Measurements from ENCODE around the gene USH1C.

DNA sequence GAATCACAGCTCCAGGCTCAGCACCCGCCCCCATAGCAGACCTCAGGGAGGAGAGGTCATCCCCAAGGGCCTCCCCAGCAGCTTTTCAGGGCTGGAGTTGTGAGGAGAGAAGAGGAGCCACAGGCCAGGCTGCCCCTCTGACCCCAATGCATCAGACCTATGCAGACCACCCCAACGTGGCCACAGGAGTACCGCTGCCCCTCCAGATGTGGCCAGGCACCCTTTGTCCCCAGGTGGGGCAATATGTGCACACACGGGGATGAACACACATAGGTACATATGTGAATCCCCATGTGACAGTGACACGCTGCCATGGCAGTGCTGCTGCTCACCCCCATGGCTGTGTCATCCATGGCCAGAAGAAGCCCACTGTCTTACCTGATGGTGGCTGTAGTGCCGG, 10.9 kb downstream of the USH1C start:
- TF ChIP-seq, protein P1, sequence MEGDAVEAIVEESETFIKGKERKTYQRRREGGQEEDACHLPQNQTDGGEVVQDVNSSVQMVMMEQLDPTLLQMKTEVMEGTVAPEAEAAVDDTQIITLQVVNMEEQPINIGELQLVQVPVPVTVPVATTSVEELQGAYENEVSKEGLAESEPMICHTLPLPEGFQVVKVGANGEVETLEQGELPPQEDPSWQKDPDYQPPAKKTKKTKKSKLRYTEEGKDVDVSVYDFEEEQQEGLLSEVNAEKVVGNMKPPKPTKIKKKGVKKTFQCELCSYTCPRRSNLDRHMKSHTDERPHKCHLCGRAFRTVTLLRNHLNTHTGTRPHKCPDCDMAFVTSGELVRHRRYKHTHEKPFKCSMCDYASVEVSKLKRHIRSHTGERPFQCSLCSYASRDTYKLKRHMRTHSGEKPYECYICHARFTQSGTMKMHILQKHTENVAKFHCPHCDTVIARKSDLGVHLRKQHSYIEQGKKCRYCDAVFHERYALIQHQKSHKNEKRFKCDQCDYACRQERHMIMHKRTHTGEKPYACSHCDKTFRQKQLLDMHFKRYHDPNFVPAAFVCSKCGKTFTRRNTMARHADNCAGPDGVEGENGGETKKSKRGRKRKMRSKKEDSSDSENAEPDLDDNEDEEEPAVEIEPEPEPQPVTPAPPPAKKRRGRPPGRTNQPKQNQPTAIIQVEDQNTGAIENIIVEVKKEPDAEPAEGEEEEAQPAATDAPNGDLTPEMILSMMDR (IDR thresholded peaks at IDR 0.05): no peak
- TF ChIP-seq POLR2AphosphoS5 (IDR thresholded peaks at IDR 0.05): no peak
- TF ChIP-seq POLR2A (IDR thresholded peaks at IDR 0.05): no peak
